Stimulated activated CD4-positive, alpha-beta T cell treated with anti-CD3 and anti-CD28 coated beads, Interleukin-2, amount 100 ng/mL, for 48 hours (primary cell): ENCODE data around the gene NOS3.

ENCODE experiments used
- DNase-seq, 2 donors: peaks; one replicate each; pipeline ENCODE4 v3.0.0-alpha.2; 2020

Gene NOS3

DNA sequence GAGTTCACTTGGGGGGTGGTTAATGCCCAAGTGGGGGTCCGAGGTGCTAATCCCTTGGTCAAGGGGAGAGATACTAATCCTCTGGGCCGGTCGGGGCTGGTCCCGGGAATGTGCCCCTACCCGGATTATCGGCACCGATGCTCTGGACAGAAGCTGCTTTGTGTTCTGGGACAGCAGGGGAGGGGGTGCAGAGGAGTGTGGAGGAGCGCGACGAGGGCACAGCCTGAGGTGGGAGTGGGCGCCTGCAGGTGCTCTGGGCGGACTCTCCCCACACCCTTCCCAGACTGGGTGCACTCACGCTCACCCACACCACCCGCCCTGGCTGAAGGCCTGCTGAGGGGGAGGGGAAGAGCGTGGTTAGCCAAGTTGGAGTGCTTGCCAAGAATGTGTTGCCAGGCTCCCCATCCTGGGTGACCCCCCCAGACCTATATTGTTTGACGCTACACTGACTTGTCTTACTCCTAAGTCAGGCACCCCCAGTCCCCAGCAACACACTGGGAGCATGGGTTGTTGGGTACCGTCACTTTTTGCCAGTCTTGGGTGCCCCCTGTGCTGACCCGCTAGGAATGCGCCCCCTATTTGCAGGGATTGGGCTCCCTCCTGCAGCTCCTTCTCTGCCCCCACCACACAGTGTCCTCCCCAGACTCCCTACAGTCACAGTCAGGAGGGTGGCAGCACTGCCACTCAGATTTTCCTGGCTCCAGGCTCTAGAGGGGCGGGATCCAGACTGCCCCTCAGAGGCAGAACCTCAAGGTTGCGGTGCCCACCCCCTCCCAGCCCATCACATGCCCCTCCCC, 69.8 kb downstream of the NOS3 start:
- no peak for DNase-seq

DNA sequence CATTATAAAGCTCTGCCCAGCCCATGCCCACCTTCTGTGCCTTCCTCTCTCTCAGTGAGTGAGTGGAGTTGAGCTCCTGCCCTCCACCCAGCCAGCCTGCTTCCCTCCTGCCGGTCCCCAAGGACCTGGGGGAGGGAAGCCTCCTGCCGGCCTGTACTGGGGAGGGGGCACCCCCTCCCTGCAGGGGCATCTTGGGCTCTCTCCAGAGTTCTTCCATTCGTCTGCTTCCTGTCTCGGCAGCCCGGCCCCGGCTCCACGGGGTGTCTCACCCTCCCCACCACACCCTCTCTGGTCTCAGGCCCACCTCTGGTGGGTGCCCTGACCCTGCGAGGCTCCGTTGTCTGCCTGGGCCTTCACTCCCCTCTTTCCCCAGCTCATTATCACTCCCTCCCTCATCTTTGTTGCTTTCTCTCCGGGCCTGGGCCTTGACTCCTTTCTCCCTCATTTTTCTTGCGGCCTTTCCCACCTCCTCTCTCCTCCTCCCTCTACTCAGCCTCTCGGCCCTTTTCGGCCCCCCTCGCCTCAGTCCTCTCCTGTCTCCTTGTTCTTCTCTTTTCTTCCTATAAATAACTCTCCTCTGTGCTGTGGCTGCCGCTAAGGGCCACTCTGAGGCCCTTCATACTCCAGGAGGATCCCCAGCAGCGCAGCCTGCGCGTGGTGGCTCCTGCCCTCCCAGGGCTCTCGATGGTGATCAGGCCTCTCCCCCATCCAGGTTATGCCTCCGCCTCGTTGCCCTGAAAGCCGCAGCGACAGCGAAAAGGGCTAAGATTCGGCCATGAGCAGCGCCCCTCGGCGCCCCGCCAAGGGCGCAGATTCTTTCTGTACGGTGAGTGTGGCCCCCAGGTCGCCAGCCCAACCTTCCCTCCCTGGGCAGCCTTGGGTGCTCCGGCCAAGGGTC, 70.6 kb downstream of the NOS3 start:
- DNase-seq: no peak

DNA sequence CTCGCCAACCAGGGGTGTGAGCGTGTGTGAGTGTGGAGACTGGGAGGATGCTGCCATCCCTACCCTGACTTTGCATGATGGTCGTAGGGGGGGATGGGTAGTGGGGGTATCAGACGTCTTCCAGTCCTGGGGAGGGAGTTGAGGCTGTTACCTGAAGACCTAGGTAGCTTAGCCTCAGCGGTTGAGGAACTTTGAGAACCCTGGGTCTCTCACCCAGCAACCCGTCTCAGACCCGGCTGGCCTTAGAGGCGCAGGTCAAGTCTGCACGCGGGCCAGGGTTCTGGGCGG, 71.2 kb downstream of the NOS3 start:
- DNase-seq: no peak

DNA sequence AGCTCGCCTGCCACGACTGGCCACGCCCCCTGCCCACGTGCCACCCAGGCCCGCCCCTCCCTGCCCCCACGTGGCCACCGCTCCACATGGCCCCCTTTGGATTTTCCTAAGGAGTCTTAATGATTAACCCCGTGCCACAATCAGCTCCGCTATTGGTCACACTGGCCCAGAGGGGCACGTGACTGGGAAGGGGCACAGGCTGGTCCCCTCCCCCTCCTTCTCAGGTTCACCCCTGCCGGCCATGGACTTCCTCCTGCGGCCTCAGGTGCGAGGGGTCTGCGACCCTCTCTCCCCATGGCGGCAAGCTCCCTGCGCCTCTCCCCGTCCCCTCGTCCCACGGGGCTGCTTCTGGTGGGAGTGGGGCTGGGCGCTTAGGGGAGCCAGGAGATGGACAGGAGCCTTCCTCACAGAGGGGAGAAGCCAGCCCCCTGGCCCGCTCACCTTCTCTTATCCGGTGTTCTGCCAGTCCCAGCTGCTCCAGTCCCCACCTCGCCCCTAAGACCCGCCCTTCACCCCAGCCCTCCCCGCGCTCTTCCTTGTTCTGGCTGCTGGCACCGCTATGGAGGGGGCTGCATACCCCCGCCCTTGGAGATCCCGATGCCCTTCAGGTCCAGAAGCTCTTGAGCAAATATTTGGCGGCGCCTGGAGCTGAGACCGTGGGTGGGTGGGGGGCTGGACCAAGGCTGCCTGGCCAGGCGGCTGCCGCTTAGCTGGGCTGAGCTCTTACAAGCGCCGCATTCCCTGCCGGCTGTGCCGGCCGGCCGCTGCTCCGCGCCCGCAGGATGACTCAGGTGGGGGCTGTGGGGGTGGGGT, 71.8 kb downstream of the NOS3 start:
- no peak for DNase-seq

DNA sequence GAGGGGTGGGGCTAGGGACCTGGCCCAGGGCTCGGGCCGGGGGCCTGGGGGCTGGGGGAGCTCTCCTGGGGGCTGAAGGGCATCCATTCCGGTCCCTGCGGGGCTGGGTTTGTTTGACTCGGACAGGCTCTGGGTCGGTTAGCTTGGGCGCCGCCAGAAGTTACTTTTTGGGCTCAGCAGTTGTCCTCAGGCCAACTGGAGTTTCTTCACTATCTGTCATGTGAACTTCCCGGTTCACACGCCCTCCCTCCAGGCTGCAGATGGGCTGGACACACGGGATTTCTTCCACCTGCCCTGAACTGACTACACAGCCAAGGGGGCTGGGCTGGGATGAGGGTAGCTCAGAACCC, 72.4 kb downstream of the NOS3 start:
- DNase-seq: no peak
